GM23248 (cell line): Measurements from ENCODE around the gene MAPKBP1. TPM values are rescaled to one million over a fixed set of nuclear protein-coding genes. Genes with fewer than 3 reads are reported as not detected.
"Not testable (repeated sequence)": the region's sequence is repeated elsewhere in the genome, so short reads cannot be mapped to it uniquely, and the experiment has no call there.

Experiments
- DNase-seq: peaks from one replicate; pipeline ENCODE4 v3.0.0-alpha.2; 2015
- H2AFZ ChIP-seq: fragments of 200-600 bp; sonication (generic); 2 replicates; pipeline ENCODE4 v1.6.1; 2016; ENCODE audit warnings: antibody characterized with exemption
- H3F3A ChIP-seq: fragments of 200-600 bp; sonication (generic); 2 replicates; pipeline ENCODE4 v1.6.1; 2016; ENCODE audit warnings: mild to moderate bottlenecking, antibody characterized with exemption, mixed run types; ENCODE audit not compliant: insufficient read depth
- H3K27ac ChIP-seq: fragments of 200-600 bp; sonication (generic); 2 replicates; pipeline ENCODE4 v1.5.1; 2016; ENCODE audit warnings: mild to moderate bottlenecking
- H3K27me3 ChIP-seq: fragments of 200-600 bp; sonication (generic); replicated peaks from 2 replicates; pipeline ENCODE4 v1.6.1; 2016; ENCODE audit warnings: mild to moderate bottlenecking; ENCODE audit not compliant: insufficient read depth
- H3K36me3 ChIP-seq: fragments of 200-600 bp; sonication (generic); 2 replicates; pipeline ENCODE4 v1.6.1; 2016; ENCODE audit warnings: low read depth, mild to moderate bottlenecking
- H3K4me1 ChIP-seq: fragments of 200-600 bp; sonication (generic); 2 replicates; pipeline ENCODE4 v1.6.1; 2016; ENCODE audit warnings: mild to moderate bottlenecking; ENCODE audit not compliant: insufficient read depth
- H3K4me2 ChIP-seq: fragments of 200-600 bp; sonication (generic); one replicate; pipeline ENCODE4 v1.6.1; 2016; ENCODE audit warnings: mild to moderate bottlenecking; ENCODE audit not compliant: unreplicated experiment
- H3K4me3 ChIP-seq: fragments of 200-600 bp; sonication (generic); 2 replicates; pipeline ENCODE4 v1.5.1; 2016; ENCODE audit warnings: mild to moderate bottlenecking
- H3K79me2 ChIP-seq: fragments of 200-600 bp; sonication (generic); 2 replicates; pipeline ENCODE4 v1.6.1; 2016; ENCODE audit warnings: mild to moderate bottlenecking; ENCODE audit not compliant: insufficient read depth
- H3K9ac ChIP-seq: fragments of 200-600 bp; sonication (generic); 2 replicates; pipeline ENCODE4 v1.6.1; 2016; ENCODE audit warnings: mild to moderate bottlenecking
- H3K9me2 ChIP-seq: fragments of 200-600 bp; sonication (generic); 2 replicates; pipeline ENCODE4 v1.6.1; 2016; ENCODE audit warnings: mixed run types, mild to moderate bottlenecking, moderate library complexity; ENCODE audit not compliant: insufficient read depth
- H3K9me3 ChIP-seq: fragments of 200-600 bp; sonication (generic); one replicate; pipeline ENCODE4 v1.6.1; 2017; ENCODE audit warnings: low read depth
- H4K20me1 ChIP-seq: fragments of 200-600 bp; sonication (generic); 2 replicates; pipeline ENCODE4 v1.6.0; 2016; ENCODE audit not compliant: insufficient read depth
- EZH2 ChIP-seq: fragments of 200-600 bp; sonication (generic); IDR thresholded peaks from 2 replicates; pipeline ENCODE4 v1.6.1; 2018; ENCODE audit warnings: antibody characterized with exemption, mild to moderate bottlenecking; ENCODE audit not compliant: insufficient read depth, poor library complexity, severe bottlenecking
- EZH2phosphoT487 ChIP-seq: fragments of 200-600 bp; sonication (generic); IDR thresholded peaks from 2 replicates; pipeline ENCODE4 v1.6.1; 2018; ENCODE audit warnings: antibody characterized with exemption, moderate library complexity, mild to moderate bottlenecking, low read depth; ENCODE audit not compliant: insufficient read depth
- WGBS, 2 experiments: methylation state at CpG; one replicate each; pipeline ENCODE4 v1.1.6; 2015 to 2017; ENCODE audit warnings: low lambda C conversion rate in 2 of 2, low coverage in 1 of 2; ENCODE audit errors: missing lambda C conversion rate in 2 of 2; 5-methylcytosine and 5-hydroxymethylcytosine counted together
- in situ Hi-C: fragments of 300-500 bp; cut with MboI; formaldehyde crosslinking; loops from 2 replicates; pipeline ENCODE4 v1.15.0; 2020
- polyA plus RNA-seq: library from polyadenylated mRNA; unstranded; fragments of >200 nt; fragmentation: Nextera tagmentation; extraction: Ambion mirVana; gene quantifications from 2 replicates; pipeline ENCODE4 v1.2.1, GENCODE V29; 2016
- total RNA-seq: library from RNA; depleted of rRNA; stranded (reverse); fragments of >200 nt; shearing (Covaris generic); gene quantifications from 2 replicates; pipeline ENCODE4 v1.2.3, GENCODE V29; 2014

MAPKBP1 gene
- total and polyA plus RNA-seq, 2 experiments from 2014 or later, result 5.2 to 8.5 TPM

GRCh38 chr15:41829959-41830646 lies 55.8 kb downstream of the MAPKBP1 start:
- Histone ChIP-seq H3K9ac (no peak overlapping the region), H3K4me3 (no peak overlapping the region), H3K27ac (no peak overlapping the region), H2AFZ (no peak overlapping the region), H4K20me1 (no peaks in the 10 kb centered on the region), H3K36me3 (no peaks in the 10 kb centered on the region), H3K79me2 (no peaks in the 10 kb centered on the region), H3K9me2 (no peaks in the 10 kb centered on the region), H3K27me3 (no peaks in the 10 kb centered on the region), H3K9me3 (no peaks in the 10 kb centered on the region), H3K4me1 (no peaks in the 10 kb centered on the region; the same call in 1 of the 2 replicates), H3K4me2 (no peak overlapping the region), H3F3A (no peaks in the 10 kb centered on the region)
- DNase-seq, result no peak
- 93% methylated on average over 13 of the region's 13 CpGs for WGBS, 2 experiments
- in situ Hi-C loops, result no loop called here
- TF ChIP-seq EZH2 (no peak), EZH2phosphoT487 (no peak)

GRCh38 chr15:41831291-41831690 lies 57.0 kb downstream of the MAPKBP1 start:
- H3K36me3 ChIP-seq, in situ Hi-C loops, H3K9ac ChIP-seq, DNase-seq, H3K9me3 ChIP-seq, H3K4me3 ChIP-seq, H3K9me2 ChIP-seq, H2AFZ ChIP-seq, H3K27me3 ChIP-seq, H3K4me2 ChIP-seq, H3K4me1 ChIP-seq, H3K79me2 ChIP-seq, H4K20me1 ChIP-seq, H3F3A ChIP-seq, H3K27ac ChIP-seq: not testable (repeated sequence)
- WGBS, 2 experiments, result 84% methylated on average over 4 of the region's 4 CpGs

GRCh38 chr15:41832208-41832607 lies 57.9 kb downstream of the MAPKBP1 start:
- H4K20me1 ChIP-seq, result no peaks in the 10 kb centered on the region
- H3K79me2 ChIP-seq, result no peaks in the 10 kb centered on the region
- H3K9me2 ChIP-seq, result no peaks in the 10 kb centered on the region
- no peaks in the 10 kb centered on the region for H3K9me3 ChIP-seq
- H3K9ac ChIP-seq, result no peak overlapping the region
- H3K4me1 ChIP-seq, result no peaks in the 10 kb centered on the region; the same call in 1 of the 2 replicates
- H3F3A ChIP-seq, result no peaks in the 10 kb centered on the region
- no peak for TF ChIP-seq EZH2phosphoT487
- no peak for TF ChIP-seq EZH2
- H3K4me3 ChIP-seq, result no peak overlapping the region
- H3K36me3 ChIP-seq, result no peaks in the 10 kb centered on the region
- H3K27ac ChIP-seq, result no peak overlapping the region
- H3K27me3 ChIP-seq, result no peaks in the 10 kb centered on the region
- H3K4me2 ChIP-seq, result no peak overlapping the region
- in situ Hi-C loops, result no loop called here
- no peak overlapping the region for H2AFZ ChIP-seq
- WGBS, 2 experiments, result 96% methylated on average over 10 of the region's 10 CpGs
- no peak for DNase-seq

GRCh38 chr15:41832875-41833274 lies 58.6 kb downstream of the MAPKBP1 start:
- in situ Hi-C loops, result no loop called here
- no peaks in the 10 kb centered on the region for H3K9me2 ChIP-seq
- no peaks in the 10 kb centered on the region for H3K9me3 ChIP-seq
- no peak overlapping the region for H3K27ac ChIP-seq
- H2AFZ ChIP-seq, result no peak overlapping the region
- H4K20me1 ChIP-seq, result no peaks in the 10 kb centered on the region
- H3F3A ChIP-seq, result no peaks in the 10 kb centered on the region
- H3K4me1 ChIP-seq, result no peaks in the 10 kb centered on the region; the same call in 1 of the 2 replicates
- 93% methylated on average over 3 of the region's 3 CpGs for WGBS, 2 experiments
- no peaks in the 10 kb centered on the region for H3K79me2 ChIP-seq
- no peak overlapping the region for H3K4me3 ChIP-seq
- DNase-seq, result no peak
- H3K36me3 ChIP-seq, result no peaks in the 10 kb centered on the region
- no peak overlapping the region for H3K4me2 ChIP-seq
- H3K27me3 ChIP-seq, result no peaks in the 10 kb centered on the region
- no peak for TF ChIP-seq EZH2phosphoT487
- TF ChIP-seq EZH2, result no peak
- no peak overlapping the region for H3K9ac ChIP-seq

GRCh38 chr15:41834096-41834495 lies 59.8 kb downstream of the MAPKBP1 start:
- 93% methylated on average over 3 of the region's 3 CpGs for WGBS, 2 experiments

More at GRCh38 chr15:41834096-41834495, 59.8 kb downstream of the MAPKBP1 start:
- Histone ChIP-seq H3K4me3 (no peak overlapping the region), H3K27ac (no peak overlapping the region), H2AFZ (no peak overlapping the region), H3K79me2 (no peaks in the 10 kb centered on the region), H3K9me3 (no peaks in the 10 kb centered on the region), H3K4me2 (no peak overlapping the region), H3F3A (no peaks in the 10 kb centered on the region), H4K20me1 (no peaks in the 10 kb centered on the region), H3K27me3 (no peaks in the 10 kb centered on the region), H3K36me3 (no peaks in the 10 kb centered on the region), H3K4me1 (no peaks in the 10 kb centered on the region), H3K9me2 (no peaks in the 10 kb centered on the region), H3K9ac (no peak overlapping the region)
- DNase-seq, result no peak
- in situ Hi-C loops, result no loop called here
- TF ChIP-seq EZH2phosphoT487 (no peak), EZH2 (no peak)
